ENCODE data around the gene SNTB2. TPM values are rescaled to one million over a fixed set of nuclear protein-coding genes. Genes with fewer than 3 reads are reported as not detected.

The SNTB2 gene
- total and polyA plus RNA-seq, 9 of the 15 experiments (the other 6 are each of a cell fraction or from before 2014, with no cell fraction given): 1.2 to 13.7 (median 5.7) TPM

- TF ChIP-seq FOXK1 (CRISPR knock-in tag; IDR thresholded peaks at IDR 0.05; ENCODE audit: borderline replicate concordance): no peak
Observed at GRCh38 chr16:69188236-69188549, 1.2 kb downstream of the SNTB2 start (continued).

- Histone ChIP-seq H2AFZ (ENCODE audit: low read depth, low read length) (no peak overlapping the region), H4K20me1 (replicated peaks; ENCODE audit: control insufficient read depth, insufficient read depth, low read length) (no peaks in the 10 kb centered on the region; the same call in 1 of the 2 replicates), H3K36me3 (ENCODE audit: control insufficient read depth, insufficient read depth, low read length) (no peaks in the 10 kb centered on the region), H3K4me3 (peak overlapping the region; percentile 67; the same call in 1 of the 2 replicates), H3K4me2 (ENCODE audit: insufficient read depth, low read length) (no peak overlapping the region), H3K79me2 (ENCODE audit: control insufficient read depth, insufficient read depth, low read length) (peaks cover 13% of the 10 kb centered on the region), H3K9me3 (replicated peaks; ENCODE audit: control insufficient read depth, insufficient read depth, low read depth, low read length) (no peaks in the 10 kb centered on the region), H3K9me1 (ENCODE audit: control insufficient read depth, insufficient read depth, low read length) (no peaks in the 10 kb centered on the region), H3K4me1 (replicated peaks in 1 of 2; ENCODE audit: control insufficient read depth in 2 of 2, insufficient read depth in 2 of 2, low read length in 2 of 2) (peaks cover 15 to 19% of the 10 kb centered on the region in 2 experiments), H3K27me3 (ENCODE audit: control insufficient read depth in 2 of 2, insufficient read depth in 2 of 2, low read length in 2 of 2) (no peaks in the 10 kb centered on the region), H3K9ac (ENCODE audit: insufficient read depth in 1 of 2, low read depth in 2 of 2, low read length in 2 of 2) (peak overlapping the region; percentile 67 to 70; a peak in 2 of 4 replicates), H3K27ac (ENCODE audit: extremely low read depth, low read depth, low read length) (no peak overlapping the region)
- intact Hi-C loops (cut with micrococcal nuclease): no loop called here
- DNase-seq (ENCODE audit: extremely low read depth in 1 of 4, low spot score in 3 of 4): no peak
- TF ChIP-seq RBFOX2 (IDR thresholded peaks at IDR 0.05; ENCODE audit: low read depth, low read length): 0 out of 2 replicates have a peak, but pooled peaks have one; percentile 17
- TF ChIP-seq CHCHD3 (CRISPR knock-in tag; IDR thresholded peaks at IDR 0.05): no peak
- ChIA-PET POLR2A (interaction anchor here (1.0 to 1.3 kb wide), 3 partner anchors 12 to 101 kb away, joined by 3 to 5 read pairs (median 4); no protein-coding TSS in a partner anchor), CTCF (ENCODE audit: low intra/inter-chr PET ratio) (no interaction called here)
- no peak for FAIRE-seq
- in situ Hi-C loops (cut with MboI): no loop called here
- ATAC-seq: no peak
- WGBS (ENCODE audit: insufficient coverage, low coverage, missing lambda C conversion rate): 55% methylated on average over 5 of the region's 5 CpGs
- BruUV-seq (replicated peaks): no TSS peak
Observed at GRCh38 chr16:69188716-69189115, 1.8 kb downstream of the SNTB2 start.

- DNase-seq (ENCODE audit: extremely low read depth in 1 of 4, low spot score in 3 of 4): no peak
- Histone ChIP-seq H3K4me3 (no peak overlapping the region), H3K36me3 (ENCODE audit: control insufficient read depth, insufficient read depth, low read length) (no peaks in the 10 kb centered on the region), H3K4me1 (replicated peaks in 1 of 2; ENCODE audit: control insufficient read depth in 2 of 2, insufficient read depth in 2 of 2, low read length in 2 of 2) (peaks cover 15 to 19% of the 10 kb centered on the region in 2 experiments), H3K9me3 (replicated peaks; ENCODE audit: control insufficient read depth, insufficient read depth, low read depth, low read length) (no peaks in the 10 kb centered on the region), H3K9ac (ENCODE audit: insufficient read depth in 1 of 2, low read depth in 2 of 2, low read length in 2 of 2) (no peak overlapping the region), H3K79me2 (ENCODE audit: control insufficient read depth, insufficient read depth, low read length) (peaks cover 13% of the 10 kb centered on the region), H3K9me1 (ENCODE audit: control insufficient read depth, insufficient read depth, low read length) (no peaks in the 10 kb centered on the region), H4K20me1 (replicated peaks; ENCODE audit: control insufficient read depth, insufficient read depth, low read length) (no peaks in the 10 kb centered on the region; the same call in 1 of the 2 replicates), H3K4me2 (ENCODE audit: insufficient read depth, low read length) (no peak overlapping the region), H3K27me3 (ENCODE audit: control insufficient read depth in 2 of 2, insufficient read depth in 2 of 2, low read length in 2 of 2) (no peaks in the 10 kb centered on the region), H2AFZ (ENCODE audit: low read depth, low read length) (no peak overlapping the region), H3K27ac (ENCODE audit: extremely low read depth, low read depth, low read length) (no peak overlapping the region)
- ATAC-seq: no peak
- 71% methylated on average over 2 of the region's 2 CpGs for WGBS (ENCODE audit: insufficient coverage, low coverage, missing lambda C conversion rate)
- BruUV-seq (replicated peaks): no TSS peak
- FAIRE-seq: no peak
- in situ Hi-C loops (cut with MboI) (no loop called here), intact Hi-C loops (cut with micrococcal nuclease) (no loop called here)
- ChIA-PET CTCF (ENCODE audit: low intra/inter-chr PET ratio) (no interaction called here), POLR2A (interaction anchor here (0.6 to 1.5 kb wide), 3 partner anchors 8 to 282 kb away, joined by 3 read pairs; no protein-coding TSS in a partner anchor)
- TF ChIP-seq ZNF384 (IDR thresholded peaks at IDR 0.05; ENCODE audit: low read depth, low read length) (no peak), MAFG (tag; conservative IDR thresholded peaks at IDR 0.05) (0 out of 2 replicates have a peak, but pooled peaks have one; percentile 17), GTF2A2 (tag; IDR thresholded peaks at IDR 0.05) (no peak), CBFA2T2 (conservative IDR thresholded peaks at IDR 0.05) (no peak), NFE2 (IDR thresholded peaks at IDR 0.05; ENCODE audit: low read depth) (peak; percentile 76), E2F5 (CRISPR knock-in tag; IDR thresholded peaks at IDR 0.05) (no peak), CXXC5 (CRISPR knock-in tag; IDR thresholded peaks at IDR 0.05) (no peak), DACH1 (IDR thresholded peaks at IDR 0.05; ENCODE audit: partially characterized antibody) (no peak), C11orf30 (IDR thresholded peaks at IDR 0.05; ENCODE audit: low read depth) (peak; percentile 37), ZNF695 (CRISPR knock-in tag; IDR thresholded peaks at IDR 0.05) (no peak), HDAC3 (IDR thresholded peaks at IDR 0.05; ENCODE audit: borderline replicate concordance, partially characterized antibody) (no peak)
Observed at GRCh38 chr16:69190046-69190588, 3.2 kb downstream of the SNTB2 start.

Measured in K562 (cell line).